GM21529 (cell line): ENCODE measurements around the gene APOL5.

Experiments used
- ATAC-seq: cut with Tn5 transposase; IDR thresholded peaks from one replicate; pipeline ENCODE4 v1.9.1; 2021; ENCODE audit not compliant: unreplicated experiment

APOL5 gene

DNA sequence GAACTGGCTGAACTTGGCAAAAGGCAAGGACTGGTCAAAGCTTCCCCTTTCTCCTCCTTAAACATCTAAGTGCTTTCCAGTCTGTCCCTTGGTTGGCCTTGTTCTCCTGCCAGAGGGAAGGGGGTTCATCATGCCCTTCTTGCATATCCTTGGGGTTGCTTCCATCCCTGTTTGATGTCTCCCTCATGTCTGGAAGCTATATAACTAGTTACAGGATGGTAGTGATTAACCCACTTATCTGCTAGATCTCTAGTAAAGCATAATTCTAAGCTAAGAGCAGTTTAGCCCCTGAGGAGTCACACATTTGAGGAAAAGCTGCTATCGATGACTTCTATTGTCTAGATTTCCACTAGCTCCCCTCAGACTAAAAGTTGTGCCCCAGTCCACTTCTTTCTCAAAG, 22.9 kb downstream of the APOL5 start:
- ATAC-seq = no peak

DNA sequence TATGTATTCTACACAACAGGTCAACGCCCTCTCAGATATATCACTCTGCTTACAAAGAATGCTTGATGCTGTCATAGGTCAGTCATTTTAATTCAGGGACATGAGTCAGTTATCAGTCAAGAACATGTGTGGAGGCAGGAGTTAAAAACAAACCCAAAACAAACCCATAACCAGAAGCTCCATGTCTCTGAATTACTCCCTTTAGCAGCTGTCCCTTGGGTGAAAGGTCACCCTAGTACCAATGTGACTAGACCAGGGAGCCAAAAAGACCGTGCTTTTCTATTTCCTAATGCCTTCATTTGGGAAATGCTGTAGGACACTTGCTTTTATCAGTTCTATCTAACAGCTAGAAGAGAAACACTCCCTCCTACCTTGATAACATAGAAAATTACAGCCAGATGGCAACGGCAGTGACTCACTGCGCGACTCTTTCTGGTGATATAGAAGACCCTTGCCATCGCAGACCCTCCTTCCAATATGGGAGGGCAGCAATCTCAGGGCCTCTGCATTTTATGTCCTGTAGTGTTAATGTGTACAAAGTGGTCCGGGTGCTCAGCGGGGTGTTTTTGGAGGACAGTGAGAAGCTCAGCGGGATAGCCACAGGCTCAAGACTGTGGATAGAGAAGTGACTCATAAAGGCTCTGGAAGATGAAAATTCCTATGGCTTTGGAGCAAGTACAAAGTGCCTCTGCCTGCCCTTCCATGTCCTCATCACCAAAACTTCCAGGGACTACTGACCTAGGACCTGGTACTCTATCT, 24.8 kb downstream of the APOL5 start:
- no peak for ATAC-seq

DNA sequence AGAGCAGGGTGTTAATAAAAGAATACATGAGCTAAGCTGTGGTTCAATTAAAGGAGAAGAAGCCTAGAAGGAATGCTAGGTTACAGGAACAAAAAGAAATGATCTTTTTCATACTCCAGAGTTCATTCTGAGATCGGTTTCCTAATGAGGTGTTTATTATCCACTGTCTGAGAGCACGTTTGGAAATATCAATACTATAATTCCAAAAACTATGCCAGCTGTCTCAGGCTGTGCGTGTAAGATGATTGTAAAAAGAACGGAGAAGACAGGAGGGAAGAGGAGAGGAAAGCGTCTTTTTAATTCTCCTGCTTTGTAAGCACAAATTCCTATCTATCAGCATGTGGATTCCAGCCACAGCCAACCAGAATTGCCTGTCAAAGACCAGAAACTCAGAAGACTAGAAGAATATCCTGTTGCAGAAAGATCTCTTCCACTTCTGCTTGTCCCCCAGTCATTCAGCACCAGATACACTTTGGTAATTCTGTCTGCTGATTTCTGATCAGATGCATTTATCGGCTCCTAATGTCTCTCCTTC, 25.7 kb downstream of the APOL5 start:
- ATAC-seq = no peak

DNA sequence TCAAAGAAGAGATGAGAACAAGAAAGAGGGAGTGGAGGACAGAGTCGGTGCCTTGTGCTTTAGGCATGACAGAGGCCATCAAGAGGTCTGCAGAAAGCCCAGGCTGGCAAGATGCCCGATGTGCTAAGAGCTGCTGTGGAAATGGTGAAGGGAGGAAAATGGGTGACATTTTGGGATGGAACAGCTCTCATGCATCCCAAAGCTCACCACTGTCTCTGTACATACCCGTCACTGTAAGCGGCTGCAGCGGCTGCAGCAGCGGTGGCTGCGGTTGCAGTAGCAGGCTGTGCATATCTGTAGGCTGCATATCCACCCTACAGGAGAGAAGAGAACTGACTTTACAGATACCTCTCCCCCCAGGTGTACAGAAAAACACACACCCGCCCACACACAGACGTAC, 28.6 kb downstream of the APOL5 start:
- ATAC-seq = no peak

DNA sequence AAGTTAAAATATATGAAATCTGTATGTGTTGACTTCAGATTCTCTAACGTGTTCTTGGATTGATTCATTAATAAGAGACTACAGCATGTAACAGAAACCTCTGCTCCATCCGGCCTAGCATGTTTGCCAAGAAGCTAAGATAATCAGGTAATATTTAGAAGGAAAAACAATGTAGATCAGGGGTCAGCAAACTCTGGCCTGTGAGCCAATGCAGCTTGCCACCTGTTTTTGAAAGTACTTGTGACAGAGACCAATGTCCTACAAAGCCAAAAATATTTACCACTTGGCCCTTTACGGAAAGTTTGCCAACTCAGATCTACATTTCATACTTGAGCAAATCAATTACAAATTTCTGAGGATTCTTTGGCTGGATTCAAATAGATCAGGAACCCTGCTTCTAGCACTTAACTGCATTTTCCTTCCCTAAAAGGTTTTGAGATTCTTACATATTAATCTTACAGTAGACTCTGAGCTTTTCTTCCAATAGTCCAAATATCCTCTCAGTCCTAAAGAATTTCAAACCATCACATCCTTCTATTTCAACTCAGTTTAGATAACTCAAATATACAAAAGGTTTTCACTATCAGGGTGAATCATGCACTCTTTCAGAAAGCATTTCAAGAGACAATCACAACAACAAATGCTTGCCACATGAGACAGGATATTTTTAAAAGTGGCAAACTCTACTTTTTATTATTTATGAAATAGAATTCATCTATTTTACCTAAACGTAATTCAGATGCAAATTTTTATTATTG, 29.5 kb downstream of the APOL5 start:
- no peak for ATAC-seq

DNA sequence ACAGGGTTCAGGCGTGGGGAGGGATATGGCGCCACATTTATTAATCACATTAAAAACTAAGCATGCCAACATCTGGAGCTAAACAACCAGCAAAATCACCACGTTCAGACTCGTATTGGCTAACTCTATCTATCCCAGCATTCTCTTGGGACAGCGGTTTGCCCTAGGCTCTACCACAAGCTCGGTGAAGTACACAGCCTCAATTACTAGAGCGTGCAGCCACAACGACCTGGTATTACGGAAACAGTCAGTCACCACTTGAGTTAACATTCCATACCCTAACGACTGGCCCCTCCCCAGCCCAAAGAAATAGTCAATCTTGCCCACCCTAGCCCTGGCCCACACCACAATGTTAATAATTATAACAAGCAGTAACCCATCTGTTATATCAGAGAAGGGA, 32.1 kb downstream of the APOL5 start:
- ATAC-seq = peak; percentile 67

DNA sequence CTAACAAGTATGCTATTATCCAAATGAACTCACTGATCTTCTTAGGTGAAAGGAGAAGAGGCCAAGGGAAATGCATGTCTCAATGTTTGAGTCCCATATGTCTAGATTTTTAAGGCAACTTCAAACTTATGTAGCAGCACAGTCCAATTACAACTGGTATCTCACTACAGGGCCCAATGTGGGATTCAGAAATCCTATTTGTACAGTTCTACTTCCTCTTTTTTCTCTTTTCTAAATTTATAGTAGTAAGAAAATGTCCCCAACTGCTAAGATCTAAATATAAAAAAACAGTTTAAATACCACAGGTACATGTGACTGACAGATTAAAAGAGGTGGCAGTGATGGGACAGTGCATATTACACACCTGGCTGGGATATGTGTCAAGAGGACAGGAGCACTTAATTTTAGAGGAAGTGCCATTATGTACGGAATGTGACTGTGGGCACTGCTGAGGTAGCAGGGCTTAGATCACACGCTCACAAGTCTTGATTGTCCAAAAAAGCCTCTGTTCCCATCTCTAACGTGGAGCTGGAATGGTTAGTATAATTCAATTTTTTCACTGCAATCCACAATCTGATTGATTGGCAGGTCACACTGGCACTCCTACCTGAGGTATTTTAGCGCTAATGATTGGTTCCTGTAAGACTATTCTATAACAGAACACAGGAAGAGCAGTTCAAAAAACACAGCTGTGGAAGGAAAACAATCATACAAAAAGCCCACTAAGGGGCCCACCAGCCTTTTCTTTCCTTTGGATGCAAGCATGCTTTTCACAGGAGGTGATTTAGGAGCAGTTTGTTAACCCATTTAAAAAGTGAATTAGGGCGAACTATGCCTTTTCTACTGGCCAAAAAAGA, 34.6 kb downstream of the APOL5 start:
- ATAC-seq = no peak

DNA sequence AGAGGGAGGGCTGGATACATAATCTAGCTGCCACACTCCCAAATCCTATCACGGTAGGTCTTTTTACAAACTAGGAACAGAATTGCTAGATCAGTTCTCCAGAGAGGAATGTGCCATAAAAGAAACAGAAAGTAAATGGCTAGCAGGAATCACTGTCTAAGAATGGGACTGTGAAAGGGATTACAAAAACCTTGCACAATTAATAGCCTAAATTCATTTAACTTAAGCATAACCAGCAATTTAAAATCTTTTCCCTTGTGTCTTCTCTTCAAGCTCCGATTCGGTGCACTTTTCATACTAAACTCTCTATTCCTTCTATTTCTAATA, 35.2 kb downstream of the APOL5 start:
- no peak for ATAC-seq

DNA sequence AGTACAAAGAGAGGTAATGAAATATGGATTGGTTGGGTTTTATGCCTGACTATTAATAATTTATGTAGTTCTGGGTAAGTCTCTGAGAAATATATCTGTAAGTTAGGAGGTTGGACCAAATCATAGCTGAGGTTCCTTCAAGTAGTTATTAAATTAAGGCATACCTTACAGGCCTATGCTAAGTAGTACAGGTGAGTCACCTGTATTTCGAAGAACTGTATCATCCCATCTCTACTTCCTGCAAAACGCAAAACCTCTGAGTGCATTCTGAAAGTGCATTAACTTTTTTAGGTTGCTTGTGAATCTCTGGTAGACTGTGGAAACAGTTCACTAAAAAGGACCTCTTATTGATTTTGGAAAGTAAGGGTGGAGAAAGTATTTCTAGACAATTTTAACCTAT, 37.1 kb downstream of the APOL5 start:
- no peak for ATAC-seq

DNA sequence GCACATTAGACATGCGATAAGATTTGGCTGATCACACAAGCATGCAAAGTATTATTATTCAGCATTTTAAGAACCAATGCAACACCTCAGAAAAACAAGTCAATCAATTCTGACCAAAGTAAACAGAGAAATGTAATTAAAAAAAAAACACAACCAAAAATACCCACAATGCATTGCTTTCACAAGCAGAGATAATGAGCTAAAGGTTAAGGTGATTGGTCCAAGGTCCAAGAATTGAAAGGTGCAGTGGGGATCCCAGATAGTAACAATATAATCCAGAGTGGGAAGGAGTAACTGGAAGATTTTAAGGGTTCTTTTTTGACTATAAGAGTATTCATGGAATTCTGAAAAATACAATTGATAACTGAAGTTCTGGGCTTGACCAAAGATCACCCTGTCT, 39.0 kb downstream of the APOL5 start:
- no peak for ATAC-seq

DNA sequence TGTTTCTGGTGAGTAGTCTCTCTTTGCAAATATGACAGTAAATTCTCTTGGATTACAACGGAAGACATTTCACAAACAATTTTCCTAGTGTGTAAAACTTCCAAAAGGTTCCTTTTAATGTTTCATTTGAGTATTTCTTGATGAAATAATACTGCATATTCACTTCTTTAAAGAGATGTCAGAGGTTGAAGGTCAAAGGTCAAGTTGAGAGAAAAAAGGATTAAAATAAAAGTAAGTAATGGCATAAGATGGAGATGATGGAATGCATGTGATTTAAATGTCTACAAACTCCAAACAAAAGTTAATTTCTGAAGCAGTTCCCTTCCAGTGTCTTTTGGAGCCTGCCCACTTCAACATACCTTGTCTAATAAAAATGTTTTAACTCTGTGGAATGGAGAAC, 40.7 kb downstream of the APOL5 start:
- ATAC-seq = no peak

DNA sequence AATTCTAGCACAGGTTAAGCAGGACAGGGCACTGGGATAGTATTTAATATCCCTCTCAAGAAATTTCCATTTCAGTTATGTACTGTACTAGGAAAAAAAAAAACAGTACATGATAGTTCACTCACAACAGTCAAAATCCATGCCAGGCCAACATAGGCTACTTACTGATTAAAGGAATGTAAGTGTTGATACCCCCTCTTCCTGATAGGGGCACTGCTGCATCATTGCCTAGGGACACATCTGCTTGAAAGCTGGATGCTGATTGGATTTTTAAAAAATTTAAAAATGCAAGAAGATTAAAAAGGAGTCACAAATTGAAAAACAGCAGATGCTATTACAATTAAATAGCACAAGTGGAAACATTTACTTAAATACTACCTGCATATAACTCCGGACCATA, 43.4 kb downstream of the APOL5 start:
- ATAC-seq = no peak

DNA sequence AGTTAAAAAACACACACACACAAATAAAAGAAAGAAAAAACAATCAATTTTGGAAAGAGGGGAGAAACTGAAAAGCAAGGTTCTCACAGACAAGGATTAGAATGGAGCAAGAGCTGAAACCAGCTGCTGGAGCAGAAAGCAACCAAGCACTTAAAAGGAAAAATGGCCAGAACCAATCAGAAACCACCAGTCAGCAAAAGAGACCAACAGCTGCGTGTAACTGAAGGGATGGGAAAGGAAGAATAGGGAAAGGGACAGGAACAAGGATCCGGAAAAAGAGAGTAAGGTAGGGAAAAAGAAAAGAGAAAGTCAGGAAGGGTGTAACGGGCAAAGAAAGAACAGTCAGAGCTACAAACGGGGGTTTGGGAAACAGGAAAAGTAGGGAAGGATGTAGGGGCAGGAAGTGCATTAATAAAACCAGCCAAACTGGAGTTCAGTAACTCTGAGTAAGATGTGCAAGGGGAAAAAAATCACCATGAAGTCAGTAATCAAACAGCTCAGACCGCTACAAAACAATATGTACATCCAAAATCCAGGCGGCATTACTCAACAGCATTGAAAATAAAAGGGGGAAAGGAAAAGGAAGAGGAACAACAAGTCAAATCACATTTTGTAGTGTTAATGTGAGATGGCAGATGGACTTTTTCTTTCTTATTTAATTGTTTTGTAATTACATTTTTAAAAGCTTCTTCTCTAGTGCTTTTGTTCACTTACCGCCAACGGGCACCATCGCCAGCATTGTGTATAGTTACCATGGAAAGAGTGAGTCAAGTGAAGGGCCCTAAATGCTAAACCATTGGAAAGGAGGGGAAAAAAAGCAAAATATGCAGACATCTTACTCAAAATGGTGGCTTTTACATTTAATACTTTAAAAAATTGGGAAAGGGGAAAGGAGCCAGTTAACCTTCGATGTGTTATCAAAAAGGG, 49.2 kb downstream of the APOL5 start:
- no peak for ATAC-seq

DNA sequence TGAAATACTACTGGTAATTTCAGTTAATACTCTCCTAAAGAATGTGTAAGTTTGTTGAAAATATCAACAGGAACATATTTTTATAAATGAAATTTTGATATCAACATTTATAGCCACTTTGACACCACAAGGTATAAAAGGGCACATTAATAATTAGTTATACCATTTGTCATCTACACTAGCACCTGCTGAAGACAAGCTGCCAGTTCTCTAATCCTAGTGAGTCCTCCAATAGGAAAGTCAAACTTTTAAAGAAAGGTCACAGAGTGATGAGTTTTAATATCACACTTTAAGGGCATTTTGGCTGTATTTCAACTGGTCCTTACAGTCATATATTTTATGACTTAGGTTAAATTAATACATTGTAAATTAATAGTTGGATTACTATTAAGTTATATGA, 52.3 kb downstream of the APOL5 start:
- no peak for ATAC-seq

DNA sequence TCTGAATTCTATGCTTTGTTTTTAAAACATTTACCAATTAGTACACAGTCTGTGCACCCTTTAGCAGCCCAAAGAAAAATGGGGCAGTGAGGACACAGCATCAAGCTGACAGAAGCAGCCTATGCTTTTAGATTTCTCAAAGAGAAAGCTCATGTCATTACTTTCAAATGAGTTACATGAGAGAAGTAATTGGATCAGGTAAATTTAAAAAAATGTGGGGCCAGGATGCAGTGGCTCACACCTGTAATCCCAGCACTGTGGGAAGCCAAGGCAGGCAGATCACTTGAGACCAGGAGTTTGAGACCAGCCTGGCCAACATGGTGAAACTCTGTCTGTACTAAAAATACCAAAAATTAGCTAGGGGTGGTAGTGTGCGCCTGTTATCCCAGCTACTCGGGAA, 57.7 kb downstream of the APOL5 start:
- no peak for ATAC-seq

DNA sequence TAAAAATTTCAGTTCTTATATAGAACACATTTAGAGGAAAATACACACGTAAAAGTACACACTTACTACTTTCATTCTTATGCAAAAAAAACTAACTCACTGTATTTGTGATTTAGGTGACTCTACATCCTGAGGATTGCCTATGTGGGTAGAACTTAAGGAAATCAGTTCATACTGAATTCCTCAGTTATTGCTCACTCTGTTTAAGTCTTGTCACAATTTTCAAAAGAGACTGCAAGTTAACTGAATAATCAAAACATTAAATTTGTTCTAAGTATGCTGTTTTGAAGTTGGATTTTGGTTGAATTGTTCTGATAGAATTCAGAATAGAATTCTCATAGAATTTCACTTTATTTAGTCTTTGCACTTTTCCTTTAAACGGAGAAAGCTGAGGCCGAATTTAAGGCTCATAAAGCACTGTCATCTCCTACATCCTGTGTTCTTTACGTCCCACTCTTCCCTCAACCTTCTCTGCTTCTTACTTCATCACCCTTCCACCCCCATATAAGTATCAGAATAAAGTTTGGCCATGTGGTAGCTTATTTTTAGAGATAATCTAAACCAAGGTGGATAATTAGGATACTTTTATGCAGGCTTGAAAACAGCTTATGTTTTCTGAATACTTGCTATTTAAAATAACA, 59.8 kb downstream of the APOL5 start:
- no peak for ATAC-seq
